ENCODE results near the gene MON2. TPM values are rescaled to one million over a fixed set of nuclear protein-coding genes. Genes with fewer than 3 reads are reported as not detected.

Gene MON2
- total and polyA plus RNA-seq, 4 experiments from 2014 or later = 13.5 to 88.5 (median 51.1) TPM

DNA sequence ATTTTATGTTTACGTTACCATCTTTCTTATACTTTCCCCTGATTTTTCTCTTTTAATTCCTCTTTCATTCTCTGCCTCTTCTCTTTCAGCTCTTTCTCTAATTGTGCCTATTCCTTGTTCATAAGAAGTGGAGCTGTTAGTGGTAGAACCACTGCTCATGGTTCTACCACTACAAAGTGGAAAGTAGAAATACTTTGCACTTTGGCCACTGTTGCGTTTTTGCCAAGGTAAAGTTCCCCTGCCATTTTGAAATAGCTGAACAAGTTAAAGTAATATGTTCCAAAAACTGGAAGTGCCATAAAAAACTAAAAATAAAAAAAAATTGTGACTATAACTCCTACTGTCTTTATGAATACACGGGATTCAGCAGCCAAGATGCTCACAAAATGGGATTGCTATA, 130.6 kb downstream of the MON2 start:
- Mint-ChIP-seq H3K4me3 (no peak overlapping the region), H3K9me3 (no peaks in the 10 kb centered on the region), H3K27me3 (no peaks in the 10 kb centered on the region), H3K27ac (no peak overlapping the region), H3K4me1 (peaks cover 1 to 10% (median 2%) of the 10 kb centered on the region in 4 donors), H3K36me3 (peaks cover 0 to 5% of the 10 kb centered on the region in 2 donors)
- CTCF ChIA-PET (ENCODE audit: partially characterized antibody) = interaction anchor here (0.9 kb wide), 1 partner anchor 197 kb away, joined by 3 read pairs; no protein-coding TSS in a partner anchor
- Histone ChIP-seq H3K27me3 (ENCODE audit: insufficient read depth, low read length) (no peaks in the 10 kb centered on the region), H3K4me1 (ENCODE audit: insufficient read depth, low read length) (peaks cover 7% of the 10 kb centered on the region), H3K9me3 (ENCODE audit: control insufficient read depth in 1 of 2, low read length in 2 of 2) (no peaks in the 10 kb centered on the region), H3K27ac (ENCODE audit: low read depth, low read length) (no peak overlapping the region), H3K36me3 (ENCODE audit: insufficient read depth, low read length) (no peaks in the 10 kb centered on the region), H3K4me3 (ENCODE audit: low read length in 2 of 2) (no peak overlapping the region)
- DNase-seq = no peak
- POLR2A ChIA-PET (ENCODE audit: partially characterized antibody) = no interaction called here
- intact Hi-C loops (cut with micrococcal nuclease) = loop anchor here (5.0 kb wide), 1 partner anchor 1175 kb away; no protein-coding TSS in a partner anchor

DNA sequence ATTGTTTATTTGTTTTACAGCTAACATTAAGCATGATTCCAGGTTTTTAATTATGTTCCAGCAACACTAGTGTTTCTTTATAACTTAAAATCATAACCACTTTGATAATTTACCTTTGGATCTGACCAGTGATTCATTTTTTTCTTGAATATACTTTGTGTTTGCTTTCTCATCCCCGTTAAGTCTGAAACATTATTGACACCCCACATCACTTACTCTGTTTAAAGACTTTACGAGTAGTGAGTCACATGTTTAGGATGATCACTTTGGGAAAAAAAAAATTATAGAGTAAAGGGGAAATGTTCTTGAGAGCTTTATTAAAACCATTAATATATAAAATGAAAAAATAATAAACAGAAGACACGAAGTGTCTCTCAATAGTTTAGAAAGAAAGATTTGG, 132.2 kb downstream of the MON2 start:
- Mint-ChIP-seq H3K9me3 (no peaks in the 10 kb centered on the region), H3K4me3 (no peak overlapping the region), H3K4me1 (peaks cover 2 to 20% (median 5%) of the 10 kb centered on the region in 4 donors), H3K36me3 (peaks cover 0 to 10% of the 10 kb centered on the region in 2 donors), H3K27ac (no peak overlapping the region), H3K27me3 (no peaks in the 10 kb centered on the region)
- no peaks in the 10 kb centered on the region for H3K9me3 ChIP-seq (ENCODE audit: control insufficient read depth in 1 of 2, low read length in 2 of 2)
- peaks cover 7% of the 10 kb centered on the region for H3K4me1 ChIP-seq (ENCODE audit: insufficient read depth, low read length)
- H3K4me3 ChIP-seq (ENCODE audit: low read length in 2 of 2) = no peak overlapping the region
- intact Hi-C loops (cut with micrococcal nuclease) = loop anchor here (5.0 kb wide), 1 partner anchor 1173 kb away; no protein-coding TSS in a partner anchor
- no peaks in the 10 kb centered on the region for H3K27me3 ChIP-seq (ENCODE audit: insufficient read depth, low read length)
- H3K27ac ChIP-seq (ENCODE audit: low read depth, low read length) = no peak overlapping the region
- POLR2A ChIA-PET (ENCODE audit: partially characterized antibody) = no interaction called here
- CTCF ChIA-PET (ENCODE audit: partially characterized antibody) = interaction anchor here (1.2 to 1.3 kb wide), 2 partner anchors 18 to 200 kb away, joined by 3 to 4 read pairs; no protein-coding TSS in a partner anchor
- no peaks in the 10 kb centered on the region for H3K36me3 ChIP-seq (ENCODE audit: insufficient read depth, low read length)
- DNase-seq = no peak

DNA sequence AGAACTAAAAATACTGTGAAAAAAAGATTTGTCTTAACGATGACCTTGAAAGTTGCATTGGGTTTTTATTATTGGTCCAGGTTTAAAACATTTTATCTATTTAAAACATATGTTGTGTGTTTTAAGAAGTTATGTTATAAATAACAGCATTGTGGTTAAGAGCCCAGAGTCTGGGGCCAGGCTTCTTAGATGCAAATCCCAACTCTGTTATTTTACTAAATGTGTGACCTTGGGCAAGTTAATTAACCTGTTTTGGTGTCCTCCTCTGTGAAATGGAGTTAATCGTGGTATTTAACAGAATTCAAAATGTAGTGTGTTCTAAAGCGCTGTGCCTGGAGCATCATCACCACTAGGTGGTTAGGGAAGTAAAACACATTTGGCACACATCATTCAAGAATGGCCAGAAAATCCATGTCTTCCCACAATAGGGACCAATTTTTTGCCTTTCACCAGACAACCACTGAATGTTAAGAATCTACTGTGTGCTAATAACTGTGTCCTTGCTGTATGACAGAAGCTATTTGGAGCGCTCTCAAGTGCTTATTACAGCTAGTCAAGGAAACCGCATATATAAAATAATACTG, 133.3 kb downstream of the MON2 start:
- H3K36me3 Mint-ChIP-seq = peaks cover 0 to 16% of the 10 kb centered on the region in 2 donors
- H3K27ac Mint-ChIP-seq = peak overlapping the region in 1 of 7 donors; percentile 100
- DNase-seq = no peak
- Histone ChIP-seq H3K4me3 (ENCODE audit: low read length in 2 of 2) (no peak overlapping the region), H3K27me3 (ENCODE audit: insufficient read depth, low read length) (no peaks in the 10 kb centered on the region), H3K36me3 (ENCODE audit: insufficient read depth, low read length) (no peaks in the 10 kb centered on the region), H3K9me3 (ENCODE audit: control insufficient read depth in 1 of 2, low read length in 2 of 2) (no peaks in the 10 kb centered on the region), H3K4me1 (ENCODE audit: insufficient read depth, low read length) (peaks cover 18% of the 10 kb centered on the region), H3K27ac (ENCODE audit: low read depth, low read length) (no peak overlapping the region)
- peaks cover 10 to 31% (median 15%) of the 10 kb centered on the region in 4 donors for H3K4me1 Mint-ChIP-seq
- no peaks in the 10 kb centered on the region for H3K9me3 Mint-ChIP-seq
- intact Hi-C loops (cut with micrococcal nuclease) = loop anchor here (5.0 kb wide), 2 partner anchors 1172 to 1802 kb away; partner anchors contain the start of gene XPOT
- H3K27me3 Mint-ChIP-seq = no peaks in the 10 kb centered on the region
- POLR2A ChIA-PET (ENCODE audit: partially characterized antibody) = interaction anchor here (1.3 kb wide), 1 partner anchor 133 kb away, joined by 4 read pairs; the partner anchor contains the start of gene MON2
- no peak overlapping the region for H3K4me3 Mint-ChIP-seq
- CTCF ChIA-PET (ENCODE audit: partially characterized antibody) = interaction anchor here (1.3 kb wide), 1 partner anchor 19 kb away, joined by 3 read pairs; no protein-coding TSS in a partner anchor

DNA sequence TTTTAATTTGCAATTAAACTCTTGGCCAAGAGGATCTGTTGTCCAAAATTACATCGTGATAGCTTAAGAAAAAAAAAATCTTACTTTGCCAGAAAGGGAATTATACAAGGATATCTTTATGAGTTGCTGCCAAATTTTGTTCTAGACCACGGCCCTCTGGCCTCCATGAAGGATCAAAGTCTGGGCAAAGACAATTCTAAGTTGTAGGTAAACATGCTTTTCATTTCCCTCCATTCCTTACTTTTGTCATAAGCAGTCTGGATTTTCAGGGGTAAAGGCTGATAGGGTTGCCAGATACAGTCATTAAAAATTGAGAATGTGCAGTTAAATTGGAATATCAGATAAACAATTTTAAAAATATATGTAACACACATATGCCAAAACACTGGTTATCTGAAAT, 135.1 kb downstream of the MON2 start:
- peak overlapping the region; percentile 100 for H3K27ac ChIP-seq (ENCODE audit: low read depth, low read length)
- ChIA-PET POLR2A (ENCODE audit: partially characterized antibody) (interaction anchor here (0.7 to 2.7 kb wide), 5 partner anchors 9 to 343 kb away, joined by 3 to 28 read pairs (median 14); partner anchors contain the start of gene USP15), CTCF (ENCODE audit: partially characterized antibody) (interaction anchor here (1.2 to 2.6 kb wide), 2 partner anchors 19 to 195 kb away, joined by 3 to 16 read pairs; no protein-coding TSS in a partner anchor)
- H3K9me3 ChIP-seq (ENCODE audit: control insufficient read depth in 1 of 2, low read length in 2 of 2) = no peaks in the 10 kb centered on the region
- H3K27me3 Mint-ChIP-seq = no peaks in the 10 kb centered on the region
- no peaks in the 10 kb centered on the region for H3K9me3 Mint-ChIP-seq
- no peaks in the 10 kb centered on the region for H3K27me3 ChIP-seq (ENCODE audit: insufficient read depth, low read length)
- peaks cover 24 to 49% (median 31%) of the 10 kb centered on the region in 4 donors for H3K4me1 Mint-ChIP-seq
- H3K36me3 ChIP-seq (ENCODE audit: insufficient read depth, low read length) = no peaks in the 10 kb centered on the region
- peaks cover 36% of the 10 kb centered on the region for H3K4me1 ChIP-seq (ENCODE audit: insufficient read depth, low read length)
- no peak overlapping the region for H3K4me3 ChIP-seq (ENCODE audit: low read length in 2 of 2)
- intact Hi-C loops (cut with micrococcal nuclease) = loop anchor here (1.0 to 5.0 kb wide), 5 partner anchors 21 to 1801 kb away; partner anchors contain the start of genes KICS2, MON2 and XPOT
- DNase-seq = no peak
- peaks cover 0 to 16% of the 10 kb centered on the region in 2 donors for H3K36me3 Mint-ChIP-seq
- H3K4me3 Mint-ChIP-seq = peak overlapping the region; percentile 86 to 97 (median 94)
- H3K27ac Mint-ChIP-seq = peak overlapping the region; percentile 99 to 100 (median 99)

DNA sequence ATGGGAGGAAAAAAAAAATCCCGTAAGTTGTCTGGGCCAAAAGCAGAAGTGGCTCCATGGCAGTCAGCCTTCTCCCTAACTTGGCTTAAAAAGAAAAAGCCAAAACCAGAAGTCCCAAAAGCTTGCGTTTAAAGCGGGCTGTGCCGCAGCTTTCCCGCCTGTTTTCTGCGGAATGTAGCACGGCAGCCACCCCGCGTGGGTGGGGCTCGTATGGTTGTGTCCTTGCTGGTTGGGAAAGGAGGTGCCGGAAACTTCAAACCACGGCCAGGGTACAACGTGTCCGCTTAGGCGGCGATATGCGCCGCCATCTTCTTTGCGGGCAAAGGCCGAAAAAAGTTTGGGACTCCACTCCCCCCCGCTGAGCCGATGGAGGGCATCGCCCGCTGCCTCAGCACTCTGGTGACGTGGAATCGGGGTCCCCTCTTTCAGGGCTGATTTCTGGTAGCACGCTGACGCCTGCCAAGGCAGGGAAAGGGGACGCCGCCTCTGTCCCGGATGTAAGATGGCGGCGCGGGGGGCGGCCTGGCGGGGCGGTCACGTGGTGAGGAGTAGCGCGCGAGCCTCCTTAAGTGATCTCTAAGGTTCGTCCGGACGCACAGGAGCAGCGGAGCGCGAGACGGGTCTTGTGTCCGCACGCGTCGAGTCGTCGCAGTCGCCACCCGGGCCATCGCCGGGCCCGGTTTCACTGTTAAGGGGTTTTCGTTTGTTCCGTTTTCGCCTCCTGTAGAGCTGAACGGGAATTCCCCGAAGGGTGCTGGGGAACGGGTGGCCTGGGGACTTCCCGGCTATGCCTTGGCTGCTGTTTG, 135.8 kb downstream of the MON2 start:
- Histone ChIP-seq H3K27ac (ENCODE audit: low read depth, low read length) (peak overlapping the region; percentile 100), H3K4me3 (ENCODE audit: low read length in 2 of 2) (peak overlapping the region; percentile 64 to 94), H3K4me1 (ENCODE audit: insufficient read depth, low read length) (peaks cover 39% of the 10 kb centered on the region), H3K27me3 (ENCODE audit: insufficient read depth, low read length) (no peaks in the 10 kb centered on the region), H3K36me3 (ENCODE audit: insufficient read depth, low read length) (no peaks in the 10 kb centered on the region), H3K9me3 (ENCODE audit: control insufficient read depth in 1 of 2, low read length in 2 of 2) (no peaks in the 10 kb centered on the region)
- Mint-ChIP-seq H3K4me3 (peak overlapping the region; percentile 86 to 97 (median 94)), H3K4me1 (peaks cover 27 to 55% (median 35%) of the 10 kb centered on the region in 4 donors), H3K36me3 (peaks cover 0 to 16% of the 10 kb centered on the region in 2 donors), H3K27me3 (no peaks in the 10 kb centered on the region), H3K9me3 (no peaks in the 10 kb centered on the region), H3K27ac (peak overlapping the region; percentile 99 to 100 (median 99))
- CTCF ChIA-PET (ENCODE audit: partially characterized antibody) = interaction anchor here (0.9 to 2.6 kb wide), 13 partner anchors 13 to 343 kb away, joined by 3 to 16 read pairs (median 5); partner anchors contain the start of gene MON2
- intact Hi-C loops (cut with micrococcal nuclease) = loop anchor here (1.0 to 5.0 kb wide), 7 partner anchors 22 to 1800 kb away; partner anchors contain the start of genes KICS2, MON2, USP15 and XPOT
- peak; percentile 90 to 95 (median 91) for DNase-seq
- POLR2A ChIA-PET (ENCODE audit: partially characterized antibody) = interaction anchor here (0.6 to 2.7 kb wide), 25 partner anchors 9 to 1620 kb away, joined by 3 to 38 read pairs (median 5); partner anchors contain the start of genes KICS2, MON2 and USP15

DNA sequence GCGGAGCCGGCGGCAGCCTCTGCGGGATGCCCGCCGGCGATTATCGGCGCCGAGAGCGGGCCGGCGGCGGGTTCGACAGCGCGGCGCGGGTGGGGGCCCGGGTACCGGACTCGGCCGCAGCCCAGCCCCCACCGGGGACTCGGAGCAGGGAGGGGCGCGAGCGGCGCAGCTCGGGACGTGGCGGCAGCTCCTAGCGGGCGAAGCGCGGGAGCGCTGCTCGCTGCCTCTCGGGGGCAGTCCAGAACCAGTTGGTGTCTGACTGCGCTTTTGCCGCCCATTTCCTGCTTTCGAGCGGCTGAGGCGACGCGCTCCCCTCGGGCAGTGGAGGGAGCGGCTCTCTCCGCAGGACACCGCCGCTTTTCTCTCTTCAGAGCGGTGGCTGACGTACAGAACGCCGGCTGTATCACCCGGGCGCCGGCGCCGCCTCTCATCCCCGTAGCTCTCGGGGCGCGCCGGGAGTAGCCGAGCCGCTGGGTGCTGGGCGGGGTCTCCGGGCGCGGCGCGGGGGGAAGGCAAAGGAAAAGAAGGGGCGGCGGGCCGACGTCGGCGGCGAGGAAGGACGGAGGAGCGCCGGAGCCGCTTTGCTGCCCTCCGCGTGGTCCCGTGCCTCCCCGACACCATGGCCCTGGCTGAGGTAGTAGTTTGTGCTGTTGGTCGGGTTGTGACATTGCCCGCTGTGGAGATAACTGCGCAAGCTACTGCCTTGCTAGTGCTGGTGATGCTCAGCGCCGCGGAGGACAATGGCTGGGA, 136.6 kb downstream of the MON2 start:
- ChIA-PET CTCF (ENCODE audit: partially characterized antibody) (interaction anchor here (0.9 to 2.6 kb wide), 13 partner anchors 12 to 344 kb away, joined by 3 to 16 read pairs (median 5); partner anchors contain the start of gene MON2), POLR2A (ENCODE audit: partially characterized antibody) (interaction anchor here (0.6 to 2.7 kb wide), 26 partner anchors 8 to 1619 kb away, joined by 3 to 38 read pairs (median 4); partner anchors contain the start of genes KICS2, MON2 and USP15)
- Histone ChIP-seq H3K9me3 (ENCODE audit: control insufficient read depth in 1 of 2, low read length in 2 of 2) (no peaks in the 10 kb centered on the region), H3K27me3 (ENCODE audit: insufficient read depth, low read length) (no peaks in the 10 kb centered on the region), H3K27ac (ENCODE audit: low read depth, low read length) (peak overlapping the region; percentile 100), H3K4me1 (ENCODE audit: insufficient read depth, low read length) (peaks cover 39% of the 10 kb centered on the region), H3K36me3 (ENCODE audit: insufficient read depth, low read length) (no peaks in the 10 kb centered on the region), H3K4me3 (ENCODE audit: low read length in 2 of 2) (peak overlapping the region; percentile 64 to 94)
- no peaks in the 10 kb centered on the region for H3K27me3 Mint-ChIP-seq
- no peaks in the 10 kb centered on the region for H3K9me3 Mint-ChIP-seq
- H3K4me3 Mint-ChIP-seq = peak overlapping the region; percentile 86 to 97 (median 94)
- intact Hi-C loops (cut with micrococcal nuclease) = loop anchor here (1.0 to 5.0 kb wide), 6 partner anchors 22 to 1799 kb away; partner anchors contain the start of genes KICS2, USP15 and XPOT
- peaks cover 0 to 16% of the 10 kb centered on the region in 2 donors for H3K36me3 Mint-ChIP-seq
- H3K27ac Mint-ChIP-seq = peak overlapping the region; percentile 93 to 100 (median 99)
- peak; percentile 85 to 91 (median 88) for DNase-seq
- peaks cover 27 to 55% (median 35%) of the 10 kb centered on the region in 4 donors for H3K4me1 Mint-ChIP-seq

All from CD4-positive, alpha-beta memory T cell (primary cell).